Measurements from ENCODE around the gene PC.

DNA sequence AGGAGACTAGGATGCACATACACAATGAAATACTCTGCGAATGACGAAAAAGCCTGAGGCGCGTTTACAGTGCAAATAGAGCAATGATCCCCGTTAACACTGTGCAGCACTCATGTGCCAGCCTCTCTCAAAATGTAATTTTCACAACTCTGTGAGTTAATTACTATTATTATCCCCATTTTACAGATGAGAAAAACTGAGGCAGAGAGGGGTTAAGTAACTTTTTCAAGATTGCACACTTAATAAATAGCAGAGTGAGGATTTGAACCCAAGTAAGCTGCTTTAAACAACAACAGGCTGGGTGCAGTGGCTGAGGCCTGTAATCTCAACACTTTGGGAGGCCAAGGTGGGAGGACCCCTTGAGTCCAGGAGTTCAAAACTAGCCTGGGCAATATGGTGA is 43.1 kb upstream of the PC start:
- TF ChIP-seq, protein P1, sequence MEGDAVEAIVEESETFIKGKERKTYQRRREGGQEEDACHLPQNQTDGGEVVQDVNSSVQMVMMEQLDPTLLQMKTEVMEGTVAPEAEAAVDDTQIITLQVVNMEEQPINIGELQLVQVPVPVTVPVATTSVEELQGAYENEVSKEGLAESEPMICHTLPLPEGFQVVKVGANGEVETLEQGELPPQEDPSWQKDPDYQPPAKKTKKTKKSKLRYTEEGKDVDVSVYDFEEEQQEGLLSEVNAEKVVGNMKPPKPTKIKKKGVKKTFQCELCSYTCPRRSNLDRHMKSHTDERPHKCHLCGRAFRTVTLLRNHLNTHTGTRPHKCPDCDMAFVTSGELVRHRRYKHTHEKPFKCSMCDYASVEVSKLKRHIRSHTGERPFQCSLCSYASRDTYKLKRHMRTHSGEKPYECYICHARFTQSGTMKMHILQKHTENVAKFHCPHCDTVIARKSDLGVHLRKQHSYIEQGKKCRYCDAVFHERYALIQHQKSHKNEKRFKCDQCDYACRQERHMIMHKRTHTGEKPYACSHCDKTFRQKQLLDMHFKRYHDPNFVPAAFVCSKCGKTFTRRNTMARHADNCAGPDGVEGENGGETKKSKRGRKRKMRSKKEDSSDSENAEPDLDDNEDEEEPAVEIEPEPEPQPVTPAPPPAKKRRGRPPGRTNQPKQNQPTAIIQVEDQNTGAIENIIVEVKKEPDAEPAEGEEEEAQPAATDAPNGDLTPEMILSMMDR (IDR thresholded peaks at IDR 0.05; ENCODE audit: low read length) = no peak
- no peak for TF ChIP-seq EZH2phosphoT487 (IDR thresholded peaks at IDR 0.05; ENCODE audit: low read length)

Data from MM.1S (cell line).